NCI-H748 treated with DMSO at 0.1 percent for 48 hours (cell line): ENCODE measurements around the gene CPE.

Experiments used
- DNase-seq: peaks from one replicate; lab custom pipeline; 2025; lab: John Stamatoyannopoulos, UW

CPE gene

DNA sequence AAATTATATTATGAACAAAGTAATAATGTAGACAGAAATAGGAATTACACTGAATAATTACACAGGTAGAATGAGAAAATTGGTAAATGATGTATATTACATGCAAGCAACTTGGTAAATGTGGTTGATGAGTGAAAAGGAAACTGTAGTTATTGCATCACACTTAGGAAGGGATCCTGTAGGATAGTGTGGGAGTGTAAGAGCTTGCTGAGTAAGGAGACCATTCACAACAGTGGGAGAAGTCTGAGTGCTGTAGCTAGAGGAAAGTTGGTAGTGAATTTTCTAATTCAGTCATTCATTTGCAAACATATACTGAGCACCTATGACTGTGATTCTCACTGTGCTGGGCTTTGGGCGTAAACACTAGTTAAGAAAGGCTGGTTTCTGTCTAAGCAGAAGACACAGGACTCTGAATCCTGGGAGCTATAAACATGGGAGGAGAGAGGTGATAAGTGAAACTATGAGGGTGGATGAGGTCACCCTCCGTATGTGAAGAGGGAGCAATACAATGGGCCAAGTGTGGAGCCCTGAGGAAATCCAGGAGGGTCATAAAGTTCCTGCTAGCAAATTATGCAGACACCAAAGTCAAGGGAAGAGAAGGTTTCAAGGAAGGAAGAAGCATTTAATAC is 14.2 kb upstream of the CPE start:
- no peak for DNase-seq

GRCh38 chr4:165367040-165367439 is 11.8 kb upstream of the CPE start:
- DNase-seq: no peak

GRCh38 chr4:165368114-165368513 is 10.7 kb upstream of the CPE start:
- no peak for DNase-seq

DNA sequence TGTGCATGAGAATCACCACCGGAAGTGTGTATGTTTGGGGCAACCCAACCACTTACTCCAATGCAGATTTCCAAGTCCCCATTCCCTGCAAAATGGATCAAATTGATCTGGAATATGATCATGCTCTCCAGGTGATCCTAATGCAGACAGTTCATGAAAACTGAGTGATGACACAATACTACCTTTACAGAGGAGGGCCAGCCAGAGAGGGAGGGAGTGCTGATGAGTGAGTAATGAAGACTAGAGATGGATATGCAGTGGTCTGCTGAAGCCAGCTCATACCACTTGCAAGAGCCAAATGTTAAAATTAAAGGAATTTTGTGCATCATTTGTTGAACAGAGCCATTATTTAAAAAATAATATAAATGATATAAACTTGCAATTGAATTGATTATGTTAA is 10.2 kb upstream of the CPE start:
- DNase-seq: no peak

- no peak for DNase-seq
Observed at GRCh38 chr4:165369522-165369921, 9.3 kb upstream of the CPE start.

- DNase-seq: no peak
Observed at GRCh38 chr4:165370530-165370929, 8.3 kb upstream of the CPE start.

DNA sequence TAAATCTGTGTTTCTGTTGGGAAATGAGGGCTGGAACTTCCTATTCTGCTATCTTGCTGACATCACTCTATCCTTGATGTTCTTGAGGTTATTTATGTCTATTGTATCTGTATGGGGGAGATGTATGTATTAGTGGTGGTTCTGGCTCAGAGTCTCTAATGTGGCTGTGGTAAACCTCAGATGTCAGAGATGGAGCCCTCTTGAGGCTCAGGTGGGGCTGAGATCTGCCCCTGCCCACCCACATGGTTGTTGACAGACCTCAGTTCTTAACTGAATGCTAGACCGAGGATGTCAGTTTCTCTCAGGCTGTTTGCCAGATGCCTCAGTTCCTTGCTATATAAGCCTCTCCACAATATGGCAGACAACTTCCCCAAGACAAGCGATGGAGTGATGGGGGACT is 3.3 kb upstream of the CPE start:
- DNase-seq: no peak

- DNase-seq: peak; percentile 14
Observed at GRCh38 chr4:165378398-165378744, 437 bp upstream of the CPE start.

DNA sequence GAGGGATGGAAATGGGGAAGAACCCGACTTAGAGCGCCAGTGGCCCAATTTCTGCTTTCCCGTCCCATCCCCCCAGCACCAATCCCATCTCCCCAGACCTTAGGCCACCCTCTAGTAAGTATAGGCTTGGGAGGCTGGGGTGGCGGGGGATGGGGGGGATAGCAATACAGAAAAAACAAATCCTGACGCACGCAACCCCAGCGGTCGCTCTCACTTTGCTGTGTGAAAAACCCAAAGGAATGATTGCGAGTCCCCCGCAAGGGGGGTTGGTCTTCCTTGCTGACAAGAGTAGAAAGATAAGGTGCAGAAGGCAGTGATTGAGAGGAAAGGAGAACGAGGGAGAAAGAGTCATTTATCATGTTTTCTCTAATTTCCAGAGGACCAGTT is 863 bp downstream of the CPE start:
- DNase-seq: peak; percentile 45

DNA sequence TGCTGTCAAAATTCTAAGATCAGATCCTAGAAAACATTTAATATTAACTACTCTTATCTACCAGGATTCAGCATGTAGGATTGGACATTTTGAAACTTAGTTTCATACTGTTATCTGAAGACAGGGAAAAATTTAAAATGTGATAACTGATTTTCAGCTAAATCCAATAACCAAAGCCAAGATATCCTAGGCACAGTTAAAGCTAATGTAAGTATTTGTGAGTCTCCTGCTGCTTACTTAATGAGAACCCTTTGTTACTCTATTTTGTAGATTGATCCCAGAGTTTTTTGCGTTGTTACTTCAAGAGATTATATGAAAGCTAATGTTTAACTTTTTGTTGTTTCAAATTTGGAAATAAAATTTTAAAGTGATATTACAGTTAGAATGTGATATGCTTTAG is 2.0 kb downstream of the CPE start:
- DNase-seq: peak; percentile 10

- no peak for DNase-seq
Observed at GRCh38 chr4:165381821-165382373, 3.1 kb downstream of the CPE start.

DNA sequence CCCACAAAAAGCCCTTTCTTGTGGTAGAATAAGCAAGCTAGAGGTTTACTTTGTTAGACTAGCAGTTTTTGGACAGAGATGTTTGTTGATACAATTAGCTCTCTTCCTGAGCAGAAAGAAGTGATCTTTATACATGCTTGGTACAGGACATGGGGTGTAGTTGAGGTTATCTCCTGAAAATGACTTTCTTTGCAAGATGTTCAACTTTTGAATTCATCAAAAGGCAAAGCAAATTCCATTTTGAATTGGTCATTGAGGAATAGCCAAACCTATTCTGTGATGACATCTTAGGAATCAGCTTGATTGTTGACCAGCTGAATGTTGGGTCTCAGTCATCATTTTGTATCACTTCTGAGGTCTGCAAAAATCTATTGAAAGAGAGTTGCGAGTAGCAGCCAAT is 3.8 kb downstream of the CPE start:
- DNase-seq: no peak

DNA sequence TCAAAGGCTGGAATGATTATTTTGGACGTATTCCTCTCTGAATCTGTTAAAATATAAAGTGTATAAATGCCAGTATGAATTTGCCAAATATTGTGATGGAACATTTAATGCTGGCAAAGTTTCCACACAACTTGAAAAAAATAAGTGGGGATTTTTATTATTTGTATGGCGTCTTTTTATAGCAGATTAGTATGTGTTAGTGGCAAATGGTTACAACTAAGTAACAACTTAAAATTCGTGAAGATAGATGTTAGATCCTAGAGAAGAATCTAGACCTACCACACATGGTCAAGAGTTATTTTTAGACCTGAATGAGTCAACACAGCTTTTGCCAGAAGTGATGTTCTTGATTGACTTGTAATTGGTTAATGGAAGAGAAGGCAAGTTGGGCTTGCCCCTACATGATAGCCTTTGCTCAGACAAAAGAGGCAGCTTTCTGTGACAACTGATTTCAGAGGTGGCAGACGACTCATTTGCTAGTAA is 4.8 kb downstream of the CPE start:
- peak; percentile 60 for DNase-seq

- DNase-seq: no peak
Observed at GRCh38 chr4:165384186-165384585, 5.4 kb downstream of the CPE start.

GRCh38 chr4:165384598-165384997 is 5.8 kb downstream of the CPE start:
- peak; percentile 63 for DNase-seq

DNA sequence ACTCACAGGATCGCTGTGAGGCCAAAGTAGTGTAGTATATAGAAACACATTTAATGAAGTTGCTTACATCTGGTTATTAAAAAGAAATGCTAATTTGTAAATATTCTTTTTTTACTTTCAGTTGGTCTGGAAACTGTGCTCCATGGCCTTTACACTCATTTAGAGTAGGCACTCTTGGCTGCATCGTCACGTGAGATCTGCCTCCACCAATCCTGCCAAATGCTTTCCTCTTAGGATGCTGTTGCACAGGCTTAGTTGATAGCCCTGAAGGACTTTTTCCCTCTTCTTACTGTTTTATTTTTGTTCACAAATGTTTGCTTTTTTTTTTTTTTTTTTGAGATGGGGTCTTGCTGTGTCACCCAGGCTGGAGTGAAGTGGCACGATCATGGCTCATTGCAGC is 6.3 kb downstream of the CPE start:
- no peak for DNase-seq

DNA sequence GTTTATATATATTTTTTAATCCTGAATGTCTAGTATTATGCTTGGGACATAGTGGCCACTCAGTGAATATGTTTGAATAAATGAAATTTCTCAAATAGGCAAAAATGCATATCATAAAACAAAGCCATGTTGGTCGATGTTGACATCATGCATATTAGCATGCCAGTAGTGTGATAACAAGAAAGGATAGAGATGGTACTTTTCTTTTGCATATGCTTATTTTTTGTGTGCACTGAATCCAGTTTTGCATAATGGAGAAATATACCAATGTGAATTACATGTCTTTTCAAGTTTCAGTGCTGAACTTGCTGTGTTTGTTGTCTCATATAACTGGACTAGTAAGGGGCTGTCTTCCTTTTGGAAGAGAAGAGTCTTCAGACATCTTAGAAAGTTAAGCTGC is 7.5 kb downstream of the CPE start:
- no peak for DNase-seq

DNA sequence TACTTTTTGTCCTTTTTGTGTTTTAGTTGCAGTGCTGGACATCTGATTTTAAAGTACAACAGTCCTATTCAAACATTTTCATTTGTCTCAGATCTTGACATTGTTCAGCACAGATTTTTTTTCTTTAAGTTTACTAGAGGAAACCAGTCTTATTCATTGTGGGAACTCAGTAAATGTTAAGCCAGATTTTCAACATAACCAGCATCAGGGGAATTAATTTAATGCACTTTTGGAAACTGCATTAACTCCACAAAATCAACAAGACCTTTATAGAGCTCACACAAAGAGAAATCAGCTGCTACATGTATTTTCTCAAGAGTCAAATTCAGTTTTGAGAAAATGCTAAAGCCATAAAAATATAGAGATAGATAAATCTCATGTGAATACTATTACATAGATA is 9.9 kb downstream of the CPE start:
- DNase-seq: no peak

DNA sequence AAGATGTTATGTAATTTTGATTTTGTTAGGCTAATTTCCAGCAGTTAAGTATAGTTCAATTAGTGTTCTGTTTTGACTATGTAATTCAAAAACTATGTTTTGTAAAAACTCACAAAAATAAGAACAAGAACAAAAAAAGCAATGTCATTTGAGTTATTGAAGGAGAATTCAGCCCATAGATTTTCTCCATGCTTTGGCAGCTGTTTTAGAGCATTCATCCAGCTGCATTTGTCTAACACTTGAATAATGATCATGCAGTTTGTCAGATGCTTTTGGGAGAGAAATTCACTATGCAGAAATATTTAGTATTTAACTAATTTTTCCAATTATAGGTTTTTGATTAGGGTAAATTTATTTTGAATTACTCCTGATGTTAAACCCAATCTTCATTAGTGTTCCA is 14.2 kb downstream of the CPE start:
- DNase-seq: no peak

- DNase-seq: no peak
Observed at GRCh38 chr4:165393704-165394103, 14.9 kb downstream of the CPE start.

- no peak for DNase-seq
Observed at GRCh38 chr4:165394275-165394674, 15.5 kb downstream of the CPE start.

DNA sequence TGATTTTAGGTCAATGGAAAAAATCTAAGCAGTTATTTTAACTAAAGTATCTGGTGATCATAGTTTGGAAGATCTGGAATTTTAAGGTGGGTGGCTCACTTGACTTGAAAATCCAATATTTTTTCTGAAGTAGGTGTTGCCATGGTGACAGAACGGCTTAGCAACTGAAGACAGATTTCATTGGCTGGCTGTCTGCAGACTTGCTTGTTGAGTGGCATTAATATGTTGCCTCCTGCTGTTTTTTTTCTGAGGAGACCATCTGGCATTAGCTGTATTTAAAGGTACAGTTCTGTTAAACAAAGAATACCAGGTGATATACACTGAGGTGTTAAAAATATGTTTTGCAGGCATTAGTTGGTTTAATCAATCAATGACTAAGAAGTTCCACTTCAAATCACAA is 19.8 kb downstream of the CPE start:
- DNase-seq: peak; percentile 87

DNA sequence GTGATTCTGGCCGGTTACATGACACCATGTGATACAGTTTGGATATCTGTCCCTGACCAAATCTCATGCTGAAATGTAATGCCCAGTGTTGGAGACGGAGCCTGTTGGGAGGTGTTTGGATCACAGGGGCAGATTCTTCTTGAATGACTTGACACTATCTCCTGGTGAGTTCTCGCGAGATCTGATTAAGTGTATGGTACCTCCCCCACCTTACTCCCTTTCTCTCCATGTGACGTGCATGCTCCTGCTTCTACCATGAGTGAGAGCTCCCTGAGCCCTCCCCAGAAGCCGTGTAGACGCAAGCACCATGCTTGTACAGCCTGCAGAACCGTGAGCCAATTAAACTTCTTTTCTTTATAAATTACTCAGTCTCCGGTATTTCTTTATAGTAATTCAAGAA is 23.6 kb downstream of the CPE start:
- DNase-seq: no peak

DNA sequence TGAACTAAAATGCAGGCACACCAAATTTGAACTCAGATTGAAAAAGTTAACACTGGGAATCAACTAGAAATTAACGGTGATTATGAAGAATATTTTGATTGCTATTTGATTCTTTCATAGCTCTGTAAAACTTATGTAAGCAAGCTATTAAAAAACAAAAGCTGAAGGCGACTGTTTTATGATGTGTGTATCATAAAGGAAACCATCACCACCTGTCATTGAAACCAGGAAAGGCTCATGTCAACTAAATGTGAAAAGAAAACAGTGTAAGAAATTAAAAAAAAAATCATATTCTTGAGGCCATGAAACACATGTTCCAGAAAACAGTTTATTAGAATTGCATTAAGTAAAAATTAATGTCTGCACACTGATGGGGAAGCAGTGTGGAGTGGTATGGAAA is 24.2 kb downstream of the CPE start:
- no peak for DNase-seq
